Lower lobe of right lung (tissue), 2 donors: ENCODE data around the gene MPRIP. TPM values are rescaled to one million over a fixed set of nuclear protein-coding genes. Genes with fewer than 3 reads are reported as not detected.

ENCODE experiments used
- ATAC-seq, 2 donors: fragments of 200-7000 bp; cut with Tn5 transposase; one replicate each; pipeline ENCODE4 v1.9.1; 2020 to 2022; ENCODE audit warnings: mild to moderate bottlenecking in 2 of 2, moderate library complexity in 2 of 2
- DNase-seq: peaks from one replicate; pipeline ENCODE4 v3.0.0-alpha.2; 2020
- H3K27ac ChIP-seq: fragments of 200-600 bp; one replicate; pipeline ENCODE4 v1.8.0; 2022
- H3K27me3 ChIP-seq: fragments of 200-600 bp; one replicate; pipeline ENCODE4 v1.8.0; 2022; ENCODE audit warnings: low read depth
- H3K36me3 ChIP-seq: fragments of 200-600 bp; one replicate; pipeline ENCODE4 v1.8.0; 2022; ENCODE audit warnings: mild to moderate bottlenecking
- H3K4me1 ChIP-seq: fragments of 200-600 bp; one replicate; pipeline ENCODE4 v1.8.0; 2022
- H3K4me3 ChIP-seq: fragments of 200-600 bp; one replicate; pipeline ENCODE4 v1.8.0; 2022; ENCODE audit warnings: mild to moderate bottlenecking
- H3K9me3 ChIP-seq: fragments of 200-600 bp; one replicate; pipeline ENCODE4 v1.8.0; 2022
- CTCF ChIP-seq: fragments of 200-600 bp; IDR thresholded peaks from one replicate; pipeline ENCODE4 v1.8.0; 2022; ENCODE audit warnings: antibody characterized with exemption, mild to moderate bottlenecking
- intact Hi-C: fragments of 100-400 bp; cut with DNase I; formaldehyde crosslinking; loops from one replicate; pipeline ENCODE4 v1.11.0; 2022
- total RNA-seq: library from RNA; stranded (reverse); fragmentation: NEBNext Ultra II Directional; extraction: Animal tissue kit (Norgen Biotek cat#: 25700); gene quantifications from one replicate; pipeline ENCODE4 v1.2.1, GENCODE V29; 2021
- donor health status: DM: no; HTN: yes; CAD: no; lungs with severe emphysema.

MPRIP gene
- total RNA-seq, 1 donor from 2014 or later = 232 TPM

- Histone ChIP-seq H3K27me3 (no peaks in the 10 kb centered on the region), H3K4me1 (peaks cover 47% of the 10 kb centered on the region), H3K4me3 (no peak overlapping the region), H3K9me3 (no peaks in the 10 kb centered on the region), H3K36me3 (no peaks in the 10 kb centered on the region), H3K27ac (peak overlapping the region; percentile 65)
- TF ChIP-seq CTCF = no peak
- intact Hi-C loops = no loop called here
- ATAC-seq = no peak
- peak; percentile 38 for DNase-seq
Measured at GRCh38 chr17:17020821-17021193, 21.4 kb upstream of the MPRIP start.

- Histone ChIP-seq H3K27ac (peak overlapping the region; percentile 65), H3K9me3 (no peaks in the 10 kb centered on the region), H3K4me1 (peaks cover 45% of the 10 kb centered on the region), H3K36me3 (no peaks in the 10 kb centered on the region), H3K27me3 (no peaks in the 10 kb centered on the region), H3K4me3 (no peak overlapping the region)
- DNase-seq = peak; percentile 70
- ATAC-seq = peak; percentile 72 to 77
- no peak for TF ChIP-seq CTCF
- intact Hi-C loops = no loop called here
Measured at GRCh38 chr17:17021194-17021863, 20.9 kb upstream of the MPRIP start.

GRCh38 chr17:17022011-17022410, 20.2 kb upstream of the MPRIP start:
- TF ChIP-seq CTCF = no peak
- peaks cover 38% of the 10 kb centered on the region for H3K4me1 ChIP-seq
- intact Hi-C loops = no loop called here
- no peak overlapping the region for H3K4me3 ChIP-seq
- DNase-seq (no peak), ATAC-seq (no peak)
- no peaks in the 10 kb centered on the region for H3K36me3 ChIP-seq
- H3K9me3 ChIP-seq = no peaks in the 10 kb centered on the region
- H3K27me3 ChIP-seq = no peaks in the 10 kb centered on the region
- peak overlapping the region; percentile 65 for H3K27ac ChIP-seq

- no peak for ATAC-seq
- intact Hi-C loops = no loop called here
- H3K4me1 ChIP-seq = peaks cover 38% of the 10 kb centered on the region
- H3K27ac ChIP-seq = no peak overlapping the region
- H3K9me3 ChIP-seq = no peaks in the 10 kb centered on the region
- no peak overlapping the region for H3K4me3 ChIP-seq
- H3K27me3 ChIP-seq = no peaks in the 10 kb centered on the region
- peak; percentile 43 for DNase-seq
- no peaks in the 10 kb centered on the region for H3K36me3 ChIP-seq
- TF ChIP-seq CTCF = no peak
Measured at GRCh38 chr17:17022456-17022855, 19.8 kb upstream of the MPRIP start.

GRCh38 chr17:17024778-17025300, 17.4 kb upstream of the MPRIP start:
- no peaks in the 10 kb centered on the region for H3K36me3 ChIP-seq
- no peaks in the 10 kb centered on the region for H3K27me3 ChIP-seq
- intact Hi-C loops = no loop called here
- H3K4me1 ChIP-seq = peaks cover 41% of the 10 kb centered on the region
- no peak overlapping the region for H3K27ac ChIP-seq
- no peaks in the 10 kb centered on the region for H3K9me3 ChIP-seq
- ATAC-seq (no peak), DNase-seq (peak; percentile 32)
- no peak overlapping the region for H3K4me3 ChIP-seq
- no peak for TF ChIP-seq CTCF
